Adrenal gland (tissue), 12 donors: ENCODE measurements around the gene XYLT1. TPM values are rescaled to one million over a fixed set of nuclear protein-coding genes. Genes with fewer than 3 reads are reported as not detected.

Experiments used
- DNase-seq, 7 donors: peaks; one replicate each; pipeline ENCODE4 v3.0.0-alpha.2; 2019 to 2020
- H3K27ac ChIP-seq, 5 donors: fragments of 200-600 bp; sonication (generic) in 4 of 5; 1 replicate in 3 of 5; 2 replicates in 2 of 5; pipeline versions ENCODE4 v1.5.1 to v1.8.0; 2016 to 2020; ENCODE audit warnings: mild to moderate bottlenecking in 1 of 5
- H3K27me3 ChIP-seq: fragments of 200-600 bp; 2 replicates; pipeline ENCODE4 v1.8.0; 2021
- H3K36me3 ChIP-seq, 2 donors: fragments of 200-600 bp; replicated peaks in 1 of 2; 1 replicate in 1 of 2; 2 replicates in 1 of 2; pipeline versions ENCODE4 v1.5.1 to v1.8.0; 2018 to 2022
- H3K4me1 ChIP-seq, 2 donors: fragments of 200-600 bp; replicated peaks in 1 of 2; 1 replicate in 1 of 2; 2 replicates in 1 of 2; pipeline versions ENCODE4 v1.5.1 to v1.8.0; 2018 to 2021
- H3K4me3 ChIP-seq, 4 donors: fragments of 200-600 bp; sonication (generic) in 3 of 4; one replicate each; pipeline ENCODE4 v1.5.1; 2016 to 2018
- H3K9me3 ChIP-seq, 3 donors: fragments of 200-600 bp; sonication (generic) in 1 of 3; replicated peaks in 1 of 3; 1 replicate in 2 of 3; 2 replicates in 1 of 3; pipeline versions ENCODE4 v1.5.1 to v1.8.0; 2016 to 2021
- POLR2A ChIP-seq, 2 donors: fragments of 450-650 bp; IDR thresholded peaks; one replicate each; pipeline ENCODE4 v1.6.1; 2017; ENCODE audit warnings: antibody characterized with exemption in 2 of 2, mild to moderate bottlenecking in 2 of 2, moderate library complexity in 1 of 2
- WGBS, 4 donors: extraction: QIAGEN DNeasy Blood & Tissue Kit in 2 of 4; methylation state at CpG; one replicate each; pipeline versions ENCODE4 v1.1.5 to v1.1.7; 2013 to 2017; 5-methylcytosine and 5-hydroxymethylcytosine counted together
- intact Hi-C, 2 donors: fragments of 100-400 bp; cut with DNase I; formaldehyde crosslinking; loops; one replicate each; pipeline versions ENCODE4 v1.14.1 to v1.15.0; 2022 to 2023
- polyA plus RNA-seq, 3 donors: library from polyadenylated mRNA; stranded (reverse); fragments of 200-250 nt in 2 of 3; fragments of 350-450 nt in 1 of 3; fragmentation: Illumina TruSeq in 1 of 3; extraction: RNeasy Lipid Tissue Mini Kit (QIAGEN cat#74804) in 1 of 3; gene quantifications; one replicate each; pipeline ENCODE4 v1.2.3, GENCODE V29; 2013 to 2014
- total RNA-seq, 9 donors: library from RNA; depleted of rRNA in 4 of 9; stranded (reverse); fragments of >200 nt in 4 of 9; fragments of 120-200 nt in 1 of 9; fragmentation: NEBNext Ultra II Directional in 1 of 9; extraction: Animal tissue kit (Norgen Biotek cat#: 25700) in 1 of 9; gene quantifications; one replicate each; pipeline versions ENCODE4 v1.1.0 to v1.2.4, GENCODE V29; 2013 to 2023
- TF ChIP-seq, protein P1 (sequence below), 6 experiments: fragments of 450-650 bp in 4 of 6; fragments of 200-600 bp in 2 of 6; sonication (generic) in 1 of 6; IDR thresholded peaks; 1 replicate in 5 of 6; 2 replicates in 1 of 6; pipeline versions ENCODE4 v1.5.1 to v1.8.0; 2016 to 2021; ENCODE audit warnings: antibody characterized with exemption in 6 of 6, mild to moderate bottlenecking in 2 of 6, moderate library complexity in 1 of 6
- donor health status: healthy with polysubstance abuse.
- donor health status: Bipolar disorder and iron deficiency.
- donor health status: DM: yes; HTN: yes; CAD: no.
- donor health status: DM: no; HTN: no; CAD: no.
- donor health status: DM: no; HTN: no; CAD: no.
- donor health status: DM: yes; HTN: yes; CAD: no.

The XYLT1 gene
- total and polyA plus RNA-seq, 12 donors = 1.3 to 67.6 (median 16.8) TPM

DNA sequence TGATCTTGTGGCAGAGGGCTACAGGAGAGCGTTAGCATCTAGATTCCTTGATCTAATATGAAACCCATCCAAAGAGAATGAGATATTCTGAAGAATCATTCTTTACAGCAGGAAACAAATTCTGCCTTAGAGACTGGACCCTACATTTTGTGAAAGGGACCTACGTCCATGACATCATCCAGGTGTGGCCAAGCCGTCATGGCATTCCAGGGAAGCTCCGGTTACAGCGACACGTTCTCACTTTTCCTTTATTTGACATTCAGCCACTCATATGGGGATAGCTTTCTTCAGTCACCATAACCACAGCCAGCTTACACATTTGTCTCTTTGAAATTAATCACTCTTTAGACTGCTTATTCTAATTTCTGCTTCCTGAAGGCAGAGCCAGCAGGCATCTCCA, 408.1 kb downstream of the XYLT1 start:
- H3K4me3 ChIP-seq = no peak overlapping the region
- no peaks in the 10 kb centered on the region for H3K9me3 ChIP-seq
- H3K4me1 ChIP-seq = no peaks in the 10 kb centered on the region
- WGBS, 4 donors = 77 to 86% (median 86%) methylated on average over 6 of the region's 6 CpGs
- no peaks in the 10 kb centered on the region for H3K36me3 ChIP-seq
- no peak for DNase-seq
- intact Hi-C loops = no loop called here
- TF ChIP-seq, protein P1, sequence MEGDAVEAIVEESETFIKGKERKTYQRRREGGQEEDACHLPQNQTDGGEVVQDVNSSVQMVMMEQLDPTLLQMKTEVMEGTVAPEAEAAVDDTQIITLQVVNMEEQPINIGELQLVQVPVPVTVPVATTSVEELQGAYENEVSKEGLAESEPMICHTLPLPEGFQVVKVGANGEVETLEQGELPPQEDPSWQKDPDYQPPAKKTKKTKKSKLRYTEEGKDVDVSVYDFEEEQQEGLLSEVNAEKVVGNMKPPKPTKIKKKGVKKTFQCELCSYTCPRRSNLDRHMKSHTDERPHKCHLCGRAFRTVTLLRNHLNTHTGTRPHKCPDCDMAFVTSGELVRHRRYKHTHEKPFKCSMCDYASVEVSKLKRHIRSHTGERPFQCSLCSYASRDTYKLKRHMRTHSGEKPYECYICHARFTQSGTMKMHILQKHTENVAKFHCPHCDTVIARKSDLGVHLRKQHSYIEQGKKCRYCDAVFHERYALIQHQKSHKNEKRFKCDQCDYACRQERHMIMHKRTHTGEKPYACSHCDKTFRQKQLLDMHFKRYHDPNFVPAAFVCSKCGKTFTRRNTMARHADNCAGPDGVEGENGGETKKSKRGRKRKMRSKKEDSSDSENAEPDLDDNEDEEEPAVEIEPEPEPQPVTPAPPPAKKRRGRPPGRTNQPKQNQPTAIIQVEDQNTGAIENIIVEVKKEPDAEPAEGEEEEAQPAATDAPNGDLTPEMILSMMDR (IDR thresholded peaks at IDR 0.05) = no peak
- no peak for TF ChIP-seq POLR2A (IDR thresholded peaks at IDR 0.05)
- H3K27ac ChIP-seq = no peak overlapping the region
- H3K27me3 ChIP-seq = no peaks in the 10 kb centered on the region

DNA sequence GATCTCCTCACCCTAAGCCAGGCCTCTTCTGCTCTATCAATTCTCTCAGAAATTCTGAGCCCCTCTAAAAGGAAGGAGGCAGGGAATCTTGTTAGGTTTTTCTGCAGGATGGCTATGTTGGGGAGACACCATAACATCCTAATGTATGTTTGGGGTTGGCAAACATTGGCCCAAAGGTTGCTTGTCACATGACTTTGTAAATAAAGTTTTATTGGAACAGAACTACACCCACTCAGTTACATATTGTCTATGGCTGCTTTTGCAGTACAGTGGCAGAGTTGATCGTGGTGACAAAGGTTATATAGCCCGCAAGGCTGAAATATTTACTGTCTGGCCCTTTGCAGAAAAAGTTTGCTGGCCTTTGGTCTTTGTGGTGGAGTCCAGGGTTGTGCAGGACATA, 409.4 kb downstream of the XYLT1 start:
- no peaks in the 10 kb centered on the region for H3K27me3 ChIP-seq
- no peak overlapping the region for H3K4me3 ChIP-seq
- 93 to 100% (median 98%) methylated on average over 2 of the region's 2 CpGs for WGBS, 4 donors
- TF ChIP-seq, protein P1 (IDR thresholded peaks at IDR 0.05) = no peak
- TF ChIP-seq POLR2A (IDR thresholded peaks at IDR 0.05) = no peak
- H3K27ac ChIP-seq = no peak overlapping the region
- intact Hi-C loops = no loop called here
- DNase-seq = no peak
- H3K36me3 ChIP-seq = no peaks in the 10 kb centered on the region
- no peaks in the 10 kb centered on the region for H3K4me1 ChIP-seq
- no peaks in the 10 kb centered on the region for H3K9me3 ChIP-seq

DNA sequence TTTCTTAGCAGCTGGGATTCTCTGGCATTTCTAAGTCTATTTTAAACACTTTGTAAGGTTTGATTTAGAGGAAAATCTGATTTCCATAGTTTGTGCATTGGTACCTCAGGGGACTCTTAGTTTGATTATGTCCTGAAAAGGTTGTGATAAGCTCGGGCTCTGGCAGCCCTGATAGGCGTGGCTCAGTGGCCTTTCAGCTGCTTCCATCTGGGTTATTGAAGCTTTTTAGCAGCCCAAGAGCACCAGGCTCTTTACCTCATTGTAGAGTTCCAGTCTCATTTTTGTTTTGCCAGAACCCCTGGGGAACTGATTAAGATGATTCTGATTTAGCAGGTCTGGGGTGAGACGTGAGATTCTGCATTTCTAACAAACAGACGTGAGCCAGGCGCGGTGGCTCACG, 412.3 kb downstream of the XYLT1 start:
- Histone ChIP-seq H3K27me3 (no peaks in the 10 kb centered on the region), H3K4me1 (no peaks in the 10 kb centered on the region), H3K9me3 (no peaks in the 10 kb centered on the region), H3K36me3 (no peaks in the 10 kb centered on the region), H3K4me3 (no peak overlapping the region), H3K27ac (no peak overlapping the region)
- TF ChIP-seq, protein P1 (IDR thresholded peaks at IDR 0.05) = no peak
- no peak for TF ChIP-seq POLR2A (IDR thresholded peaks at IDR 0.05)
- WGBS, 4 donors = 77 to 81% (median 79%) methylated on average over 6 to 7 of the region's 7 CpGs
- DNase-seq = no peak
- intact Hi-C loops = no loop called here

DNA sequence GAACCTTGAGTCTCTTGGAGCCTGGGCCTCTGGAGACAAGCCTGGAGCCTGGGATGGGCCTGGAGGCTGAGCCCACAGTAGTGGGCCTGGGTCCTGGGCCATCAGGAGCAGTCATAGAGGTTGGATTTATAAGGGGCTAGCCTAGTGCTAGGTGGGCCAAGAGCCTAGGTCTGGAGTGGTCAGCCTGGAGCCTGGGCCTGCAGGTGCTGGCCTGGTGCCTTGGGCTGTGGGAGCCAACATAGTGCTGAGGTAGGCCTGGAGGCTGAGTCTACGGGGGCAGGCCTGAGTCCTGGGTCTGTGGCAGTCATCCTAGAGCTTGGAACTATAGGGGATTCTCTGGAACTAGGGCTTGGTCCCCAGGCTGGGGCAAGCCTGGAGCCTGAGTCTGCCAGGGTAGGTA, 414.1 kb downstream of the XYLT1 start:
- intact Hi-C loops = no loop called here
- no peak overlapping the region for H3K27ac ChIP-seq
- H3K36me3 ChIP-seq = no peaks in the 10 kb centered on the region
- WGBS, 4 donors = 89 to 94% methylated on average over 1 of the region's 1 CpG; no CpG with 5 or more reads in 2 of the 4 donors
- H3K4me3 ChIP-seq = no peak overlapping the region
- H3K4me1 ChIP-seq = no peaks in the 10 kb centered on the region
- no peaks in the 10 kb centered on the region for H3K27me3 ChIP-seq
- H3K9me3 ChIP-seq = no peaks in the 10 kb centered on the region
- TF ChIP-seq, protein P1 (IDR thresholded peaks at IDR 0.05) = no peak
- TF ChIP-seq POLR2A (IDR thresholded peaks at IDR 0.05) = no peak
- no peak for DNase-seq
